ENCODE results near the gene S100A10.
A peak's percentile ranks its signal among the peaks of the same experiment; 100 is the strongest.

S100A10 gene

GRCh38 chr1:151993734-151994496 is at the start of gene S100A10:
S100A10 (minus strand) TSS chr1:151993859; CDS start chr1:151986230, 7,629 bp downstream.
- peak in 4 of 10 donors; percentile 13 to 86 (median 62) for DNase-seq
- intact Hi-C loops (cut with DNase I): no loop called here

DNA sequence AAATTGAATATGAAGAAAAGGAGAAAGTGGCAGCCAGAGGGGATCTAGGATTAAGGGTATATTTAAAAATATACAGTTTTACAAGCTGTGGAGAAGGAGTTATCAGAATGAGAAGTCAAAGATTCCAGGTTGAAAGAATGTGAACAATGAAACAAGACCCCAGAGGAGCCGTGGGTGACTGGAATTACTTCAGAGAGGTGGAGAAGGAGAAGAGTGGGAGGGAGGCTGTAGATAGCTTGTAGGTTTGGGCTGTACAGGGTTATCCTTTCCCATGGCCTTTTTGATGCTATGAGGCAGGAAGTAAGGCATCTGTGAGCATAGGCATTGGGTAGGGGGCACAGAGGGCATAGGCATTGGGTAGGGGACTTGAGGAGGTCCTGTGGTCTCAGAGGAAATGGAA is 48.4 kb upstream of the S100A10 start:
- no peak for DNase-seq
- intact Hi-C loops (cut with DNase I): no loop called here

DNA sequence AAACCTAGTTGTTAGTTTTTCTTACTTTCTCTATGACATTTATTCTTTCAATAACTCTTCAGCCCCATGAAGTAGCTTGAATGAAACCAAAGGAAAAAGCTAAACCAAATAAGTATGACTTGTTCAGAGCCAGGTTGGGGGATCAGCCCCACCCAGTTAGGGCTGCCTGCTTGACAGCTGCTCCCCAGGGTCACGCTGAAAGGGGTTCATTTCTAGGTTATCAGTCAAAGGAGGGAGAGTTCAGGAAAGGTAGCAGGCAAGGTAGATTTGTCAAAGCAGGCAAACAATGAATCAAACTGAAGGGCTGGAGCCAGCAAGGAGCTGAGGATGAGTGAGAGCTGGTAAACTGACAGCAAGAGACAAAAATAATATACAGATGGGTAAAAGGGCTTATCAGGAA is 46.2 kb upstream of the S100A10 start:
- intact Hi-C loops (cut with DNase I): no loop called here
- no peak for DNase-seq

DNA sequence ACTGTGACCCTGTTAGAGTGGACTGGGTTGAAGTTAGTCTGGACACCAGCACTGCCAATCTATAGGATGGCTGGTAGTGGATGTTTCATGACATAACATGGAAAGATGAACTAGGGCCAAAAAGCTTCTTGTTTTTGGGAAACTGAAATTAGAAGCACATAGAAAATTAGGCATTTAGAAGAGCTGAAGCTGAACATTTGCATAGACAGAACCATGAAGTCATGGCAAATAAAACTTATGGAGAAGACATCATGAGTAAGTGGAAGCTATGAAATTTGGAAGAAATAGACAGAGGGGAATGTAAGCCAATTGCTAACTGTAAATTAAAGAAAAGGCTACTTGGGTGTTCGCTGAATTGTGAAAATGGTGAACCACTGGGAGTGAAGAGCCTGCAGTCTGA is 45.8 kb upstream of the S100A10 start:
- no peak for DNase-seq
- intact Hi-C loops (cut with DNase I): no loop called here

DNA sequence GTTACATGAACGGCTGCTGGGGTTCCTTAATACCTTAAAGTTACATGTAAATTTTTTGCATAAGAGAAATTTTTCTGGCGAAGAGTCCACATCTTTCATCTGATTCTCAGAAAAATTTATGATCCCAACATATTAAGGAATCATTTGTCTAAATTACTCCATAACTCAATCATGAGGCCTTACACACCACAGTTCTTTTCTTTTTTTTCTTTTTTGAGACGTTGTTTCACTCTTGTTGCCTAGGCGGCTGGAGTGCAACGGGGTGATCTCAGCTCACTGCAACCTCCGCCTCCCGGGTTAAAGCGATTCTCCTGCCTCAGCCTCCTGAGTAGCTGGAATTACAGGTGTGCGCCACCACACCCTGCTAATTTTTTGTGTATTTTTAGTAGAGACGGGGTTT is 45.2 kb upstream of the S100A10 start:
- DNase-seq: no peak
- intact Hi-C loops (cut with DNase I): no loop called here

DNA sequence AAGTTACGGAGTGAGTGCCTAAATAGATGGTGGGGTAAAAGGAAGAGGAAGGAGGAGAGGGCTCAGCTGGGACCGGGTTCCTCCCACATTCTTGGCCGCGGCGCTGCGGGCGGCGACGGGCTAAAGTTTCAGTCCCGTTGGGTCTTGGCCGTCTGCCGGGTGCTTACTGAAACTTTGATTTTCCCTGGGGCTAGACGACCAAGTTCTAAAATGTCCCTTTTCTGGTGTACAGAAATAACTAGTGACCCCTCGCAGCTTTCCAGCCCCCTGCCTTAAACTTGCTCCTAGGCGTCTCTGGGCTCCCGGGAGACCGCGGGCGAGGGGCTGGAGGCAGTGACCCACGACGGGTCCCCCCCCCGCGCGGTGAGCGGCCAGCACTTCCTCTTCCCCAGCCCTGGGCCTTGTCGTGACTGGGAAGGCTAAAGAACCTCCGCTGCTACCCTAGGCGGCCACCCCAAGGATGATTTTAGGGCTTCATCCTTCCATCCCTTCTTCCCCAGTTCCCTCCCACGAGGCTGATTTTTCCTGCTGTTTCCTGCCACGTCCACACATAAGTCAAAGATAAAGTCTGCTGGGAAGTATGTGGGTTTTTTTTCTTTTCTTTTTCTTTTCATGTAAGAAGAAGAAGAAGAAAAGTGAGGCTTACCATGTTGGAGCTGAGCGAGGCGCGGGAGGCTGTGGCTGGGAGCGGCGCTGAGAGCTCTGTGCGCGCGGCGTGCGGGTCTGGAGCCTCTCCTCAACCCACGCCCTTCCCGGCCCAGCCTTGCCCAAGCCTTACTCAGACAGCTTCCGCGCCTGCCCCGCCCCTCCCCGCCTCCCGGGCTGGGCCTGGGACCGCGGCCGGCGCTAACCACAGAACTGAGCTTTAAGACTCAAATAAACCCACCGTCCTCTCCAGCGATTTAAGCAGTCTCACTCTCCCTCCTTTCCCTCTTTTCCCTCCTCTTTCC is 42.9 kb upstream of the S100A10 start, which contains the start of gene S100A11:
TSS of gene S100A11 (minus strand) at position 738 of the 950 bp plus-strand sequence. CDS start at position 649, 89 bp downstream.
- intact Hi-C loops (cut with DNase I): no loop called here
- peak; percentile 18 to 92 (median 44) for DNase-seq

- intact Hi-C loops (cut with DNase I): no loop called here
- DNase-seq: no peak
Observed at GRCh38 chr1:152035539-152036266, 42.0 kb upstream of the S100A10 start.

DNA sequence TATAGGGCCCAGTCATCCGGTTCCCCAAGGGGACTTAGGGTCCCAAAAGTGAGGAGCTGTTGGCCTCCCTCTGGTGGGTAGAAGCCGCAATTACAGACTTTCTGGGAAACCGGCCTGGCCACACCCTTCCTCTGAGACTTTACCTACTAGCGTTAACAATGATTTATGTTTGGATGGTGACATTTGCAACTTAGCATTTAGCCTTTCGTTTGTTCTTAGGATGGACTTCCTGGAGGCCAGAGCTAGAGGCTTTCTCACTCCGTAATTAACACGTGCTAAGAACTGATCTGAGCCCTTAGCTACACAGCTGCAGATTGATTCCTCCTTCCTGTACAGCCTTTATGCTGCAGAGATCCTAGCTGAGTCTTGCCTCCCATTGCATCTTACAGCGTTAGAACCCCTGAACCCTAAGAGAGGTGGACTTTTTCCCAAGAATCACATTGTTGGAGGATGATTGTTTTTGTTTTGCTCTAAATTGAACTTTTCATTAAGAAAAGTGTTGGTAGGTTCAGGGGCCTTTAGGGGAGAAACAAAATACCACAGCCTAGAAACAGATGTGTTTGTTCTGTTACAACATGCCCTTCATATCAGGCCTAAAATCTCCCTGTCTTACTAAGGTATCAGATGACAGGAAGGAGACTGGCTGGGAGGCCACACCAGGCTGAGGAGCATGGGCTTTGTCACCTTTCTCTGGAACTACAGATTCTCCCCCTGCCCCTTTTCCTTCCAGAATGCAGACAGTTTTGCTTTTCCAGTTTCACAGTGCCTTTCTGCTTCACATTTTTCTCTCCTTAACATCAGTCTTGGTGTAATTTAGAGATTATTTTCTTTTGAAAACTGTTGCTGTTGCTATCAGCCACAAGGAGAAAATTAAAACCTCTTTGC is 41.2 kb upstream of the S100A10 start:
- no peak for DNase-seq
- intact Hi-C loops (cut with DNase I): no loop called here

GRCh38 chr1:152034324-152034653 is 40.6 kb upstream of the S100A10 start:
- intact Hi-C loops (cut with DNase I): no loop called here
- DNase-seq: no peak

- intact Hi-C loops (cut with DNase I): no loop called here
- no peak for DNase-seq
Observed at GRCh38 chr1:152029929-152030211, 36.2 kb upstream of the S100A10 start.

- intact Hi-C loops (cut with DNase I): no loop called here
- DNase-seq: no peak
Observed at GRCh38 chr1:152029144-152029928, 35.7 kb upstream of the S100A10 start.

- no peak for DNase-seq
- intact Hi-C loops (cut with DNase I): no loop called here
Observed at GRCh38 chr1:152026895-152027294, 33.2 kb upstream of the S100A10 start.

- intact Hi-C loops (cut with DNase I): no loop called here
- no peak for DNase-seq
Observed at GRCh38 chr1:152024223-152024622, 30.6 kb upstream of the S100A10 start.

GRCh38 chr1:152023221-152023620 is 29.6 kb upstream of the S100A10 start:
- DNase-seq: no peak
- intact Hi-C loops (cut with DNase I): no loop called here

DNA sequence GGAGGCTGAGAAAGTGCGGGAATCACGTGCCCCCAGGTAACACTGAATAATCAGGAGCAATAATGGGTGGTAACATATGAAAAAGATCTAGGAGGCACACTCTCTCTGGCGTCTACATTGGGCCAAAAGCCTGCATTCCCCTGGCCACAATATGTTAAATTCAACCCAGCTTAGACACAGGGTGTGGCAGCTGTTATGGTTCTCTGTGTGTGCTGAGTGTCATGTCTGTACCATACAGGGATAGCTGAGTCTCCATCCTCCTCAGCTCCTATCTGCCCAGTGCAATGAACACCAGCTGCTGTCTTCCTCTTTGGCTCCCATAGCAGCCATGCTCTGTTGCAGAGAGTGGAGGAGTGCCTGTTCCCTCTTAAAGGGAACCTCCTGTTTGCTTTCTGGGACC is 28.8 kb upstream of the S100A10 start:
- intact Hi-C loops (cut with DNase I): no loop called here
- DNase-seq: no peak

- intact Hi-C loops (cut with DNase I): no loop called here
- no peak for DNase-seq
Observed at GRCh38 chr1:152021569-152021968, 27.9 kb upstream of the S100A10 start.

GRCh38 chr1:152020849-152021248 is 27.2 kb upstream of the S100A10 start:
- no peak for DNase-seq
- intact Hi-C loops (cut with DNase I): no loop called here

DNA sequence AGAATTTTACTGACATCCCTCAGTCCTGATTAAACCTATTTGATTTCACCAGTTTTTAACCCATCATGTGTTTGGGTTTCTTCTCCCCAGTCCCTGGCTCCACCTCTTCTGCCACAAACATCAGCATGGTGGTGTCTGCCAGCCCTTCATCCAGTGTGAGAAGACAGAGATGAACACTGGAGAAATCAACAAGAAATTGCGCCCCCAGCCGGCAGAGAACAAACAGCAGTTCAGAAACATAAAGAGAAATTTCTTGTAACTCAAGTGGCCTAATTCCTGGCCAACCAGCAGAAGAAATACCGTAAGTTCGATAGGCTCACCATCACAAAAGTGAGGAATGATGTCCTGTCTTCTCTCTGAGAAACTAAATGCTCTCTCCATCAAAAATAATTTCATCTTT is 24.9 kb upstream of the S100A10 start:
- intact Hi-C loops (cut with DNase I): no loop called here
- no peak for DNase-seq

- intact Hi-C loops (cut with DNase I): no loop called here
- no peak for DNase-seq
Observed at GRCh38 chr1:152015766-152016165, 22.1 kb upstream of the S100A10 start.

All from posterior cingulate gyrus (tissue), 11 donors.